GM12878 (cell line): ENCODE results near the gene KLF11. TPM values are rescaled to one million over a fixed set of nuclear protein-coding genes. Genes with fewer than 3 reads are reported as not detected.
A peak's percentile ranks its signal among the peaks of the same experiment; 100 is the strongest.

ENCODE experiments used
- ATAC-seq: fragments of 200-7000 bp; cut with Tn5 transposase; 3 replicates; pipeline ENCODE4 v1.9.1; 2020; ENCODE audit warnings: mild to moderate bottlenecking, moderate library complexity
- BruUV-seq: library from RNA; stranded (reverse); fragments of 400-500 nt; replicated peaks from 2 replicates; lab custom pipeline; 2021; lab: Mats Ljungman, UMichigan
- CTCF ChIA-PET: fragments of 300-600 bp; sonication (Branson Sonifier 250); formaldehyde crosslinking; extraction: SDS; loops from one replicate; lab custom pipeline; 2021; ENCODE audit warnings: inconsistent platforms; lab: Yijun Ruan, JAX
- POLR2A ChIA-PET: fragments of 350-600 bp; formaldehyde crosslinking; extraction: SDS; loops from one replicate; lab custom pipeline; 2021; ENCODE audit warnings: inconsistent platforms; lab: Charles Lee
- RAD21 ChIA-PET: fragments of 300-600 bp; sonication (Branson Sonifier 250); formaldehyde crosslinking; loops from one replicate; lab custom pipeline; 2023; ENCODE audit warnings: antibody characterized with exemption; ENCODE audit not compliant: unreplicated experiment; lab: Charles Lee
- SMC1A ChIA-PET: fragments of 300-600 bp; sonication (Branson Sonifier 250); formaldehyde crosslinking; loops from one replicate; lab custom pipeline; 2023; ENCODE audit not compliant: unreplicated experiment, uncharacterized antibody; lab: Charles Lee
- DNase-seq: peaks from one replicate; pipeline ENCODE4 v3.0.0-alpha.2; 2011; ENCODE audit warnings: low read depth, low spot score
- FAIRE-seq: peaks from 3 replicates; lab custom pipeline; 2011; peaks lifted over from hg19 to GRCh38; lab: Jason Lieb, UNC
- H2AFZ ChIP-seq: 2 replicates; pipeline ENCODE4 v1.6.0; 2011; ENCODE audit warnings: low read depth, low read length, control low read depth; ENCODE audit not compliant: control insufficient read depth
- H3K27ac ChIP-seq: 2 replicates; pipeline ENCODE4 v1.5.1; 2011; ENCODE audit warnings: control low read depth; ENCODE audit not compliant: control insufficient read depth, insufficient read depth
- H3K27me3 ChIP-seq, 2 experiments: replicated peaks in 1 of 2; 2 replicates each; pipeline versions ENCODE4 v1.6.0 to v1.6.1; 2011; ENCODE audit warnings: low read length in 1 of 2; ENCODE audit not compliant: control insufficient read depth in 2 of 2, insufficient read depth in 2 of 2
- H3K36me3 ChIP-seq, 2 experiments: 2 replicates each; pipeline ENCODE4 v1.5.1; 2011; ENCODE audit warnings: low read length in 1 of 2; ENCODE audit not compliant: control insufficient read depth in 2 of 2, insufficient read depth in 2 of 2
- H3K4me1 ChIP-seq: 2 replicates; pipeline ENCODE4 v1.6.1; 2011; ENCODE audit warnings: mild to moderate bottlenecking, low read length, moderate library complexity, mixed read lengths; ENCODE audit not compliant: control insufficient read depth, insufficient read depth
- H3K4me2 ChIP-seq: 2 replicates; pipeline ENCODE4 v1.6.0; 2011; ENCODE audit warnings: control low read depth; ENCODE audit not compliant: control insufficient read depth, insufficient read depth
- H3K4me3 ChIP-seq: fragments of 200-600 bp; sonication (generic); 2 replicates; pipeline ENCODE4 v1.5.1; 2016
- H3K79me2 ChIP-seq: 2 replicates; pipeline ENCODE4 v1.6.0; 2011; ENCODE audit warnings: low read length; ENCODE audit not compliant: control insufficient read depth, insufficient read depth
- H3K9ac ChIP-seq: 2 replicates; pipeline ENCODE4 v1.8.0; 2011; ENCODE audit warnings: low read length, control low read depth, mixed read lengths; ENCODE audit not compliant: control insufficient read depth, insufficient read depth
- H3K9me3 ChIP-seq: replicated peaks from 3 replicates; pipeline ENCODE4 v1.5.1; 2011; ENCODE audit warnings: mild to moderate bottlenecking, low read length; ENCODE audit not compliant: control insufficient read depth, insufficient read depth
- H4K20me1 ChIP-seq: 2 replicates; pipeline ENCODE4 v1.6.0; 2011; ENCODE audit not compliant: control insufficient read depth, insufficient read depth
- BCL11A ChIP-seq: IDR thresholded peaks from 2 replicates; pipeline ENCODE4 v1.6.1; 2011; ENCODE audit warnings: low read depth, low read length
- BMI1 ChIP-seq: fragments of 450-650 bp; IDR thresholded peaks from 2 replicates; pipeline ENCODE4 v1.6.1; 2016; ENCODE audit warnings: mild to moderate bottlenecking, moderate library complexity, borderline replicate concordance
- CEBPZ ChIP-seq: fragments of 150-350 bp; IDR thresholded peaks from 2 replicates; pipeline ENCODE4 v1.6.1; 2016; ENCODE audit warnings: low read depth, low read length
- CREM ChIP-seq: IDR thresholded peaks from 2 replicates; pipeline ENCODE4 v1.6.1; 2014; ENCODE audit warnings: antibody characterized with exemption, low read depth
- E2F4 ChIP-seq: IDR thresholded peaks from 2 replicates; pipeline ENCODE4 v1.6.1; 2012; ENCODE audit warnings: low read depth, low read length, improper control_type of control experiment
- EED ChIP-seq: sonication (generic); IDR thresholded peaks from 2 replicates; pipeline ENCODE4 v1.6.1; 2016; ENCODE audit warnings: antibody characterized with exemption, low read depth
- EZH2 ChIP-seq: IDR thresholded peaks from 2 replicates; pipeline ENCODE4 v1.6.1; 2012; ENCODE audit warnings: low read depth, mild to moderate bottlenecking, control low read depth, inconsistent platforms, low read length, borderline replicate concordance; ENCODE audit not compliant: control insufficient read depth
- KLF5 ChIP-seq: fragments of 450-650 bp; IDR thresholded peaks from 2 replicates; pipeline ENCODE4 v1.6.1; 2014; ENCODE audit warnings: mild to moderate bottlenecking; ENCODE audit not compliant: partially characterized antibody
- LARP7 ChIP-seq: fragments of 450-650 bp; IDR thresholded peaks from 2 replicates; pipeline ENCODE4 v1.6.1; 2017; ENCODE audit warnings: mild to moderate bottlenecking
- MEF2A ChIP-seq: IDR thresholded peaks from 2 replicates; pipeline ENCODE4 v1.6.1; 2011; ENCODE audit warnings: low read depth, mild to moderate bottlenecking, low read length, moderate library complexity; ENCODE audit not compliant: insufficient read depth
- NBN ChIP-seq: fragments of 450-650 bp; IDR thresholded peaks from 2 replicates; pipeline ENCODE4 v1.6.1; 2016
- PAX5 ChIP-seq: IDR thresholded peaks from 2 replicates; pipeline ENCODE4 v1.6.1; 2011; ENCODE audit warnings: low read depth, low read length, borderline replicate concordance
- RBBP5 ChIP-seq: fragments of 200-600 bp; sonication (generic); conservative IDR thresholded peaks from 2 replicates; pipeline ENCODE4 v1.6.1; 2016
- RFX5 ChIP-seq: IDR thresholded peaks from 2 replicates; pipeline ENCODE4 v1.6.1; 2011; ENCODE audit warnings: low read depth, low read length, improper control_type of control experiment
- RUNX3 ChIP-seq: IDR thresholded peaks from 2 replicates; pipeline ENCODE4 v1.6.1; 2012; ENCODE audit warnings: low read length, inconsistent platforms
- SPI1 ChIP-seq: IDR thresholded peaks from 2 replicates; pipeline ENCODE4 v1.6.1; 2011; ENCODE audit warnings: low read depth, mild to moderate bottlenecking, low read length, moderate library complexity, borderline replicate concordance; ENCODE audit not compliant: insufficient read depth
- SREBF2 ChIP-seq: IDR thresholded peaks from 2 replicates; pipeline ENCODE4 v1.6.1; 2012; ENCODE audit warnings: mild to moderate bottlenecking, low read length
- TAF1 ChIP-seq: IDR thresholded peaks from 2 replicates; pipeline ENCODE4 v1.6.1; 2011; ENCODE audit warnings: mild to moderate bottlenecking, low read depth, low read length, borderline replicate concordance
- TCF12 ChIP-seq: IDR thresholded peaks from 2 replicates; pipeline ENCODE4 v1.6.1; 2011; ENCODE audit warnings: low read depth, mild to moderate bottlenecking, low read length
- TCF3 ChIP-seq: IDR thresholded peaks from 2 replicates; pipeline ENCODE4 v1.6.1; 2012; ENCODE audit warnings: low read depth, mild to moderate bottlenecking, low read length, borderline replicate concordance; ENCODE audit not compliant: insufficient read depth
- ZZZ3 ChIP-seq: IDR thresholded peaks from 2 replicates; pipeline ENCODE4 v1.6.1; 2011; ENCODE audit warnings: low read depth; ENCODE audit not compliant: control insufficient read depth, insufficient read length
- WGBS: methylation state at CpG from one replicate; pipeline ENCODE4 v1.1.6; 2016; ENCODE audit warnings: low lambda C conversion rate; ENCODE audit not compliant: insufficient replicate concordance, insufficient coverage; ENCODE audit errors: missing lambda C conversion rate; 5-methylcytosine and 5-hydroxymethylcytosine counted together
- in situ Hi-C: fragments of 300-500 bp; cut with MboI; formaldehyde crosslinking; loops from 9 replicates; pipeline ENCODE4 v1.14.3; 2018; ENCODE audit warnings: mixed read lengths
- intact Hi-C: fragments of 100-400 bp; cut with micrococcal nuclease; formaldehyde crosslinking; loops from one replicate; pipeline ENCODE4 v1.14.2; 2022; ENCODE audit not compliant: unreplicated experiment
- polyA plus RNA-seq, 11 experiments: library from polyadenylated mRNA; depleted of rRNA in 4 of 11; unstranded in 6 of 11; stranded (reverse) in 5 of 11; fragments of >200 nt; fragmentation: Nextera tagmentation in 4 of 11; fragmentation: Illumina TruSeq in 1 of 11; extraction: Ambion mirVana in 4 of 11; extraction: Trizol in 1 of 11; gene quantifications; 1 replicate in 1 of 11; 2 replicates in 10 of 11; pipeline versions ENCODE4 v1.2.1 to v1.2.3, GENCODE V29; 2011 to 2016; ENCODE audit warnings: inconsistent platforms in 2 of 11, missing spikeins in 2 of 11, low read depth in 1 of 11
- total RNA-seq, 4 experiments: library from RNA; depleted of rRNA in 3 of 4; stranded (reverse); fragments of >200 nt in 3 of 4; fragmentation: Illumina TruSeq in 1 of 4; extraction: Trizol in 1 of 4; gene quantifications; 2 replicates each; pipeline versions ENCODE4 v1.2.1 to v1.2.3, GENCODE V29; 2013 to 2021

The KLF11 gene
- total and polyA plus RNA-seq, 10 of the 15 experiments (the other 5 are each of a cell fraction or from before 2014, with no cell fraction given): 0.03 to 0.54 (median 0.14) TPM; not detected in 1

- no peak for TF ChIP-seq SPI1
- no peak for TF ChIP-seq E2F4
- TF ChIP-seq EZH2: no peak
- no peak for TF ChIP-seq RUNX3
- no peak for TF ChIP-seq CREM
Measured at GRCh38 chr2:10075101-10075500, 31.8 kb downstream of the KLF11 start (continued).

- ATAC-seq (no peak), DNase-seq (no peak), FAIRE-seq (no peak)
- ChIA-PET SMC1A (interaction anchor here (0.6 to 13.9 kb wide), 8 partner anchors 13 to 433 kb away, joined by 3 to 236 read pairs (median 20); no protein-coding TSS in a partner anchor), CTCF (interaction anchor here (1.0 to 22.8 kb wide), 6 partner anchors 21 to 370 kb away, joined by 3 to 983 read pairs (median 48); no protein-coding TSS in a partner anchor), POLR2A (interaction anchor here (0.7 to 3.0 kb wide), 4 partner anchors 16 to 359 kb away, joined by 3 to 8 read pairs (median 4); no protein-coding TSS in a partner anchor), RAD21 (interaction anchor here (1.2 to 13.2 kb wide), 7 partner anchors 15 to 359 kb away, joined by 3 to 216 read pairs (median 34); partner anchors contain the start of gene RRM2)
- Histone ChIP-seq H4K20me1 (no peaks in the 10 kb centered on the region), H3K9ac (no peak overlapping the region; the same call in 1 of the 2 replicates), H2AFZ (no peak overlapping the region), H3K79me2 (no peaks in the 10 kb centered on the region; the same call in 1 of the 2 replicates), H3K27ac (no peak overlapping the region), H3K36me3 (no peaks in the 10 kb centered on the region), H3K4me2 (peak overlapping the region; percentile 63; the same call in 1 of the 2 replicates), H3K9me3 (no peaks in the 10 kb centered on the region), H3K27me3 (no peaks in the 10 kb centered on the region), H3K4me3 (no peak overlapping the region), H3K4me1 (peaks cover 24% of the 10 kb centered on the region)
- BruUV-seq: no TSS peak
- in situ Hi-C loops: loop anchor here (5.0 kb wide), 1 partner anchor 362 kb away; no protein-coding TSS in a partner anchor
- 24% methylated on average over 9 of the region's 9 CpGs for WGBS
- intact Hi-C loops: no loop called here
- TF ChIP-seq MEF2A: 0 out of 2 replicates have a peak, but pooled peaks have one; percentile 52
- TF ChIP-seq KLF5: no peak
- no peak for TF ChIP-seq CEBPZ
- TF ChIP-seq BMI1: no peak
- peak; percentile 56; the same call in 1 of the 2 replicates for TF ChIP-seq EED
- TF ChIP-seq SREBF2: no peak
- TF ChIP-seq PAX5: no peak
- no peak for TF ChIP-seq RFX5
- TF ChIP-seq TCF3: no peak
- TF ChIP-seq NBN: no peak
- TF ChIP-seq TCF12: 0 out of 2 replicates have a peak, but pooled peaks have one; percentile 16
- no peak for TF ChIP-seq TAF1
- no peak for TF ChIP-seq BCL11A
- TF ChIP-seq LARP7: no peak
- TF ChIP-seq ZZZ3: no peak
- no peak for TF ChIP-seq RBBP5
Measured at GRCh38 chr2:10075571-10076209, 32.3 kb downstream of the KLF11 start.
